Heart right ventricle (tissue), 16 donors: ENCODE results near the gene CLBA1. TPM values are rescaled to one million over a fixed set of nuclear protein-coding genes. Genes with fewer than 3 reads are reported as not detected.

Experiments used
- ATAC-seq, 8 donors: fragments of 200-7000 bp; cut with Tn5 transposase; one replicate each; pipeline ENCODE4 v1.9.1; 2020; ENCODE audit warnings: mild to moderate bottlenecking in 8 of 8, moderate library complexity in 8 of 8, moderate number of reproducible peaks in 1 of 8
- DNase-seq, 2 donors: peaks; one replicate each; pipeline ENCODE4 v3.0.0-alpha.2; 2020
- H3K27ac ChIP-seq, 10 donors: fragments of 200-600 bp; sonication (generic) in 2 of 10; one replicate each; pipeline versions ENCODE4 v1.5.0 to v1.8.0; 2020 to 2022; ENCODE audit warnings: mild to moderate bottlenecking in 3 of 10
- H3K27me3 ChIP-seq, 7 donors: fragments of 200-600 bp; one replicate each; pipeline ENCODE4 v1.8.0; 2021 to 2022; ENCODE audit warnings: mild to moderate bottlenecking in 2 of 7
- H3K36me3 ChIP-seq, 9 donors: fragments of 200-600 bp; sonication (generic) in 1 of 9; one replicate each; pipeline versions ENCODE4 v1.5.0 to v1.8.0; 2020 to 2022; ENCODE audit warnings: mild to moderate bottlenecking in 2 of 9
- H3K4me1 ChIP-seq, 9 donors: fragments of 200-600 bp; sonication (generic) in 1 of 9; one replicate each; pipeline versions ENCODE4 v1.5.0 to v1.8.0; 2020 to 2022; ENCODE audit warnings: mild to moderate bottlenecking in 4 of 9
- H3K4me3 ChIP-seq, 10 donors: fragments of 200-600 bp; sonication (generic) in 2 of 10; one replicate each; pipeline versions ENCODE4 v1.5.0 to v1.8.0; 2020 to 2022; ENCODE audit warnings: mild to moderate bottlenecking in 7 of 10, moderate library complexity in 2 of 10
- H3K9me3 ChIP-seq, 11 donors: fragments of 200-600 bp in 10 of 11; sonication (generic) in 2 of 11; one replicate each; pipeline versions ENCODE4 v1.5.0 to v1.8.0; 2013 to 2022; ENCODE audit warnings: mild to moderate bottlenecking in 2 of 11, control low read depth in 1 of 11, moderate library complexity in 1 of 11
- WGBS, 2 donors: extraction: QIAGEN DNeasy Blood & Tissue Kit; methylation state at CpG; one replicate each; pipeline ENCODE4 v1.1.7; 2013; ENCODE audit warnings: inconsistent platforms in 1 of 2; 5-methylcytosine and 5-hydroxymethylcytosine counted together
- intact Hi-C, 10 donors: fragments of 100-400 bp; cut with DNase I; formaldehyde crosslinking; loops; one replicate each; pipeline versions ENCODE4 v1.11.1 to v1.14.2; 2022
- long read RNA-seq, 3 donors: library from polyadenylated mRNA; unstranded; transcript quantifications; one replicate each; pipeline ENCODE4 v2.0.0, GENCODE V29; 2020 to 2021
- polyA plus RNA-seq, 2 donors: library from polyadenylated mRNA; stranded (reverse); fragments of 200-250 nt; gene quantifications; one replicate each; pipeline ENCODE4 v1.2.3, GENCODE V29; 2013
- total RNA-seq, 10 donors: library from RNA; stranded (reverse); fragmentation: NEBNext Ultra II Directional in 3 of 10; extraction: Animal tissue kit (Norgen Biotek cat#: 25700) in 3 of 10; gene quantifications; one replicate each; pipeline versions ENCODE4 v1.2.1 to v1.2.4, GENCODE V29; 2021 to 2023
- TF ChIP-seq, protein P1 (sequence below), 9 donors: fragments of 200-600 bp; sonication (generic) in 2 of 9; IDR thresholded peaks; one replicate each; pipeline versions ENCODE4 v1.5.0 to v1.8.0; 2021 to 2022; ENCODE audit warnings: antibody characterized with exemption in 9 of 9, mild to moderate bottlenecking in 5 of 9, moderate library complexity in 1 of 9
- donor health status: Arrhythmogenic right ventricular cardiomyopathy.
- donor health status: ischemic (EF 13 %, LVEDD 7.1; RV severe dilation, severe dysfunction).
- donor health status: healthy with polysubstance abuse.
- donor health status: DM: no; HTN: yes; CAD: no.
- donor health status: DM: no; HTN: no; CAD: no.
- donor health status: ischemic (EF 25% LVEDD 6.9; RV normal size, moderate dysfunction).
- donor health status: ischemic (EF 25% LVEDD 5.7; RV mildly dilated, moderate dysfunction).
- donor health status: healthy.
- donor health status: DM: yes; HTN: yes; CAD: no.
- donor health status: Ischemic cardiomyopathy.
- donor health status: ischemic (EF 35%, LVEDD 5.7; RV mildly dilated, moderate dysfunction).
- donor health status: nonischemic (EF 11% LVEDD 7.7; RV severe dilation, severe dysfunction).
- donor health status: DM: yes; HTN: yes; CAD: no.
- donor health status: PGD.
- donor health status: ischemic (EF 29% LVEDD 5.4; RV normal size, mild dysfunction).
- donor health status: nonischemic (EF 23%, LVEDD 6.1; RV moderate dilation, normal function).

CLBA1 gene
- 1 to 10 TPM; 1.2 to 3.1 (median 2.4) TPM for total RNA-seq
- polyA plus RNA-seq = 1 to 10 TPM; 2.9 to 3.5 TPM
- long read RNA-seq, donor 1, partial matches to known transcripts = 0 of 6 reads
- long read RNA-seq, donor 1, other reads (novel, unspliced or antisense) = 2 of 6 reads
- long read RNA-seq, donor 2, partial matches to known transcripts = 0 of 3 reads
- long read RNA-seq, donor 2, other reads (novel, unspliced or antisense) = 2 of 3 reads
- long read RNA-seq, donor 3, partial matches to known transcripts = 0 of 2 reads
- long read RNA-seq, donor 3, other reads (novel, unspliced or antisense) = 0 of 2 reads

DNA sequence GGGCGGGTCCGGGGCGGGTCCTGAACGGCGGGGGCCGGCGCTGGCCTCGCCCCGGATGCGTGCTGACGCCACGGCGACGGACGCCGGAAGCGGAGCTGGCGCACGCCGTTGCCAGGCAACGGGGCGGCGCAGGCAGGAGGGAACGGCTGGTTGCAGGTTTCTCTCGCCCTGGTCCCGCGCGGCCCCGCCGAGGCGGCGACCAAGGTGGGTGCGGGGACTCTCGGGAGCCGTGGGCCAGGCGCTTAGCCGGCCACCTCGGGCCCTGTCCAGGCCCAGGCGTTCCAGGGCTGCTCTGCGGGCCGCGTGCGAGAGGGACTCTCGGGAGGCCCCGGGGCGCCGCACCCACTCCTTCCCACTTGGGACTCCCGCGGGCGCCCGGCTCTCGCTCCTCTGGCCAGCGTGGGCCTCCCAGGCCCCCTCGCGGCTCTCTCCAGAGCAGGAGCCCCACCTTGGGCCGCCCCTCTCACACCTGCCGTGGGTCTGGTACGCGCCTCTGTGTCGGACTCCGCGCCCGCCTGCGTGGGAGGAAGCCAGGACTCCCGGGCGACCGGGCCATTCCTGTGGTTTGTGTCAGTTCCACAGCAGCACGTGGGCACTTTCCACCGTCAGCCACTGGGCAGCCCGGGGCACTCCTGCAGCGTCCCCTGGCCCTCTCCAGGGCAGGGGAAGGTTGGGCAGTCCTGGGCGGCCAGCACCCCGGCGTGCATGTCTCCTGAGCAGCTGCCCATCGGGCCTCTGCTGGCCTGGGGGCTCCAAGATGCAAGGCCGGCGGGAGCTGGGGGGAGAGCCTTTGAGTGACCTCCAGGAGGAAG lies at the start of gene CLBA1:
Gene CLBA1 (plus strand): TSS at position 114 of the 812 bp plus-strand sequence. CDS start 644 bp downstream, at position 758.
- TF ChIP-seq, protein P1, sequence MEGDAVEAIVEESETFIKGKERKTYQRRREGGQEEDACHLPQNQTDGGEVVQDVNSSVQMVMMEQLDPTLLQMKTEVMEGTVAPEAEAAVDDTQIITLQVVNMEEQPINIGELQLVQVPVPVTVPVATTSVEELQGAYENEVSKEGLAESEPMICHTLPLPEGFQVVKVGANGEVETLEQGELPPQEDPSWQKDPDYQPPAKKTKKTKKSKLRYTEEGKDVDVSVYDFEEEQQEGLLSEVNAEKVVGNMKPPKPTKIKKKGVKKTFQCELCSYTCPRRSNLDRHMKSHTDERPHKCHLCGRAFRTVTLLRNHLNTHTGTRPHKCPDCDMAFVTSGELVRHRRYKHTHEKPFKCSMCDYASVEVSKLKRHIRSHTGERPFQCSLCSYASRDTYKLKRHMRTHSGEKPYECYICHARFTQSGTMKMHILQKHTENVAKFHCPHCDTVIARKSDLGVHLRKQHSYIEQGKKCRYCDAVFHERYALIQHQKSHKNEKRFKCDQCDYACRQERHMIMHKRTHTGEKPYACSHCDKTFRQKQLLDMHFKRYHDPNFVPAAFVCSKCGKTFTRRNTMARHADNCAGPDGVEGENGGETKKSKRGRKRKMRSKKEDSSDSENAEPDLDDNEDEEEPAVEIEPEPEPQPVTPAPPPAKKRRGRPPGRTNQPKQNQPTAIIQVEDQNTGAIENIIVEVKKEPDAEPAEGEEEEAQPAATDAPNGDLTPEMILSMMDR (IDR thresholded peaks at IDR 0.05) = no peak
- no peaks in the 10 kb centered on the region for H3K27me3 ChIP-seq
- H3K36me3 ChIP-seq = peaks cover 0 to 4% (median 0%) of the 10 kb centered on the region in 9 donors
- DNase-seq (peak; percentile 85 to 92), ATAC-seq (peak; percentile 93 to 97 (median 96))
- H3K4me3 ChIP-seq = peak within 1 kb of the TSS; percentile 59 to 98 (median 89)
- no peaks in the 10 kb centered on the region for H3K9me3 ChIP-seq
- 1% methylated on average over 56 to 77 of the region's 77 CpGs for WGBS, 2 donors
- H3K27ac ChIP-seq = peak within 1 kb of the TSS in 9 of 10 donors; percentile 58 to 83 (median 74)
- peaks cover 0 to 23% (median 11%) of the 10 kb centered on the region in 9 donors for H3K4me1 ChIP-seq
- intact Hi-C loops = loop anchor here in 1 of 10 donors (5.0 kb wide), 1 partner anchor 36 kb away; the partner anchor contains the start of gene CDCA4

DNA sequence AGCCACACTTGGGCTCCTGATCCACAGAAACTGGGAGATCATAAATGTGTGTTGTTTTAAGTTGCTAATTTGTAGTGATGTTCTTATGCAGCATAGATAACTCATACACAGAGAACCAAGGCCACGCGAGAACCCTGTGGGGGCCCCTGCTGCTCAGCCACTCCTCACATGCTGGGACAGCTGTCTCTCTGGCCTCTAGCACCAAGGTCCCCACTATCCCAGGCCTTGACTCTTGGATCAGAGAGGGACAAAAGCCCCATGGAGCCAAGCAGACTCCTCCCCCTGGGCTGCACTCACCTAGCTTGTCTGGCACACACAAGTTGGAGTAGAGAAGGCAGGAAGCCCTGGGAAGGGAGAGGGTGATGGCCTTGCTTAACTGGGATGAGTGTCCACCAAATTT lies 49.6 kb upstream of the CLBA1 start:
- DNase-seq = no peak
- Histone ChIP-seq H3K4me3 (no peak overlapping the region), H3K9me3 (no peaks in the 10 kb centered on the region), H3K27me3 (peaks cover 0 to 39% (median 8%) of the 10 kb centered on the region in 7 donors), H3K27ac (no peak overlapping the region), H3K36me3 (peaks cover 0 to 4% (median 0%) of the 10 kb centered on the region in 9 donors), H3K4me1 (peaks cover 6 to 18% (median 14%) of the 10 kb centered on the region in 9 donors)
- intact Hi-C loops = no loop called here
- WGBS, 2 donors = 39 to 94% methylated on average over 2 of the region's 2 CpGs
- ATAC-seq = no peak
- TF ChIP-seq, protein P1 (IDR thresholded peaks at IDR 0.05) = no peak

GRCh38 chr14:104936361-104937155 lies 49.0 kb upstream of the CLBA1 start:
- peaks cover 0 to 4% (median 0%) of the 10 kb centered on the region in 9 donors for H3K36me3 ChIP-seq
- no peak overlapping the region for H3K27ac ChIP-seq
- DNase-seq = no peak
- H3K9me3 ChIP-seq = no peaks in the 10 kb centered on the region
- WGBS, 2 donors = 66 to 74% methylated on average over 10 of the region's 10 CpGs
- no peak for ATAC-seq
- H3K4me3 ChIP-seq = no peak overlapping the region
- peaks cover 0 to 39% (median 8%) of the 10 kb centered on the region in 7 donors for H3K27me3 ChIP-seq
- peaks cover 6 to 18% (median 14%) of the 10 kb centered on the region in 9 donors for H3K4me1 ChIP-seq
- intact Hi-C loops = no loop called here
- TF ChIP-seq, protein P1 (IDR thresholded peaks at IDR 0.05) = no peak

- Histone ChIP-seq H3K27me3 (peaks cover 0 to 36% (median 8%) of the 10 kb centered on the region in 7 donors), H3K9me3 (no peaks in the 10 kb centered on the region), H3K4me3 (no peak overlapping the region), H3K27ac (no peak overlapping the region), H3K4me1 (peaks cover 6 to 14% (median 10%) of the 10 kb centered on the region in 9 donors), H3K36me3 (peaks cover 0 to 4% (median 0%) of the 10 kb centered on the region in 9 donors)
- TF ChIP-seq, protein P1 (IDR thresholded peaks at IDR 0.05) = no peak
- no peak for ATAC-seq
- intact Hi-C loops = no loop called here
- no peak for DNase-seq
- WGBS, 2 donors = 81 to 86% methylated on average over 4 of the region's 4 CpGs
Observed at GRCh38 chr14:104937161-104937560, 48.4 kb upstream of the CLBA1 start.
